Bone marrow (tissue), 2 donors: ENCODE results near the gene SLC26A4.

Source experiments
- DNase-seq, 2 donors: peaks; one replicate each; lab custom pipeline; 2025; lab: John Stamatoyannopoulos, UW

Gene SLC26A4

GRCh38 chr7:107661081-107661864, 645 bp downstream of the SLC26A4 start:
- DNase-seq, result no peak

- DNase-seq, result no peak
These were observed 1.3 kb downstream of the SLC26A4 start for GRCh38 chr7:107661865-107662379.

- DNase-seq, result no peak
These were observed 2.6 kb downstream of the SLC26A4 start for GRCh38 chr7:107663196-107663595.

- DNase-seq, result no peak
These were observed 6.2 kb downstream of the SLC26A4 start for GRCh38 chr7:107666790-107667189.

- DNase-seq, result no peak
These were observed 6.7 kb downstream of the SLC26A4 start for GRCh38 chr7:107667341-107667740.

GRCh38 chr7:107668296-107668695, 7.7 kb downstream of the SLC26A4 start:
- DNase-seq, result no peak

GRCh38 chr7:107672183-107672582, 11.6 kb downstream of the SLC26A4 start:
- no peak for DNase-seq

- DNase-seq, result no peak
These were observed 15.6 kb downstream of the SLC26A4 start for GRCh38 chr7:107676249-107676648.

- no peak for DNase-seq
These were observed 17.6 kb downstream of the SLC26A4 start for GRCh38 chr7:107678110-107678753.

GRCh38 chr7:107680478-107680877, 19.9 kb downstream of the SLC26A4 start:
- no peak for DNase-seq

GRCh38 chr7:107682886-107683285, 22.3 kb downstream of the SLC26A4 start:
- no peak for DNase-seq

GRCh38 chr7:107684287-107684686, 23.7 kb downstream of the SLC26A4 start:
- no peak for DNase-seq

- DNase-seq, result no peak
These were observed 24.4 kb downstream of the SLC26A4 start for GRCh38 chr7:107684947-107685463.

GRCh38 chr7:107686816-107687387, 26.3 kb downstream of the SLC26A4 start:
- no peak for DNase-seq

GRCh38 chr7:107687656-107688055, 27.0 kb downstream of the SLC26A4 start:
- no peak for DNase-seq

GRCh38 chr7:107689553-107689952, 28.9 kb downstream of the SLC26A4 start:
- no peak for DNase-seq

- DNase-seq, result no peak
These were observed 29.5 kb downstream of the SLC26A4 start for GRCh38 chr7:107690084-107690483.

GRCh38 chr7:107690611-107691010, 30.0 kb downstream of the SLC26A4 start:
- DNase-seq, result no peak

- DNase-seq, result no peak
These were observed 31.1 kb downstream of the SLC26A4 start for GRCh38 chr7:107691716-107692115.

- DNase-seq, result no peak
These were observed 31.9 kb downstream of the SLC26A4 start for GRCh38 chr7:107692501-107692900.

- DNase-seq, result no peak
These were observed 32.8 kb downstream of the SLC26A4 start for GRCh38 chr7:107693396-107693795.

- DNase-seq, result no peak
These were observed 33.8 kb downstream of the SLC26A4 start for GRCh38 chr7:107694386-107694785.
